ENCODE results near the gene MORN1. TPM values are rescaled to one million over a fixed set of nuclear protein-coding genes. Genes with fewer than 3 reads are reported as not detected.

Gene MORN1
- total and polyA plus RNA-seq, 8 donors, result 4.7 to 9.3 (median 5.3) TPM

- Histone ChIP-seq H3K4me3 (no peak overlapping the region), H3K36me3 (no peaks in the 10 kb centered on the region), H3K4me1 (no peaks in the 10 kb centered on the region), H3K9me3 (no peaks in the 10 kb centered on the region), H3K27me3 (no peaks in the 10 kb centered on the region), H3K27ac (no peak overlapping the region)
- TF ChIP-seq, protein P1, sequence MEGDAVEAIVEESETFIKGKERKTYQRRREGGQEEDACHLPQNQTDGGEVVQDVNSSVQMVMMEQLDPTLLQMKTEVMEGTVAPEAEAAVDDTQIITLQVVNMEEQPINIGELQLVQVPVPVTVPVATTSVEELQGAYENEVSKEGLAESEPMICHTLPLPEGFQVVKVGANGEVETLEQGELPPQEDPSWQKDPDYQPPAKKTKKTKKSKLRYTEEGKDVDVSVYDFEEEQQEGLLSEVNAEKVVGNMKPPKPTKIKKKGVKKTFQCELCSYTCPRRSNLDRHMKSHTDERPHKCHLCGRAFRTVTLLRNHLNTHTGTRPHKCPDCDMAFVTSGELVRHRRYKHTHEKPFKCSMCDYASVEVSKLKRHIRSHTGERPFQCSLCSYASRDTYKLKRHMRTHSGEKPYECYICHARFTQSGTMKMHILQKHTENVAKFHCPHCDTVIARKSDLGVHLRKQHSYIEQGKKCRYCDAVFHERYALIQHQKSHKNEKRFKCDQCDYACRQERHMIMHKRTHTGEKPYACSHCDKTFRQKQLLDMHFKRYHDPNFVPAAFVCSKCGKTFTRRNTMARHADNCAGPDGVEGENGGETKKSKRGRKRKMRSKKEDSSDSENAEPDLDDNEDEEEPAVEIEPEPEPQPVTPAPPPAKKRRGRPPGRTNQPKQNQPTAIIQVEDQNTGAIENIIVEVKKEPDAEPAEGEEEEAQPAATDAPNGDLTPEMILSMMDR (IDR thresholded peaks at IDR 0.05), result no peak
- 83 to 87% methylated on average over 15 of the region's 15 CpGs for WGBS, 2 donors
- no peak for FAIRE-seq
- DNase-seq, result peak in 3 of 6 donors; percentile 10 to 57 (median 38)
- intact Hi-C loops (cut with DNase I), result no loop called here
- no peak for ATAC-seq
Measured at GRCh38 chr1:2356401-2356800, 35.0 kb downstream of the MORN1 start.

- Histone ChIP-seq H3K27me3 (no peaks in the 10 kb centered on the region), H3K4me1 (no peaks in the 10 kb centered on the region), H3K36me3 (no peaks in the 10 kb centered on the region), H3K9me3 (no peaks in the 10 kb centered on the region), H3K27ac (no peak overlapping the region), H3K4me3 (no peak overlapping the region)
- TF ChIP-seq, protein P1 (IDR thresholded peaks at IDR 0.05), result no peak
- ATAC-seq (no peak), DNase-seq (peak in 3 of 6 donors; percentile 17 to 66 (median 44)), FAIRE-seq (no peak)
- 85 to 90% methylated on average over 27 to 28 of the region's 28 CpGs for WGBS, 2 donors
- intact Hi-C loops (cut with DNase I), result no loop called here
Measured at GRCh38 chr1:2355373-2356261, 35.7 kb downstream of the MORN1 start.

GRCh38 chr1:2354511-2355372, 36.6 kb downstream of the MORN1 start:
- Histone ChIP-seq H3K4me1 (no peaks in the 10 kb centered on the region), H3K36me3 (no peaks in the 10 kb centered on the region), H3K27ac (no peak overlapping the region), H3K9me3 (no peaks in the 10 kb centered on the region), H3K4me3 (no peak overlapping the region), H3K27me3 (no peaks in the 10 kb centered on the region)
- DNase-seq, result peak in 2 of 6 donors; percentile 39 to 42
- TF ChIP-seq, protein P1 (IDR thresholded peaks at IDR 0.05), result no peak
- no peak for ATAC-seq
- no peak for FAIRE-seq
- intact Hi-C loops (cut with DNase I), result no loop called here
- 86 to 88% methylated on average over 38 of the region's 38 CpGs for WGBS, 2 donors

- FAIRE-seq (no peak), DNase-seq (peak in 3 of 6 donors; percentile 16 to 39 (median 32)), ATAC-seq (no peak)
- Histone ChIP-seq H3K4me3 (no peak overlapping the region), H3K4me1 (no peaks in the 10 kb centered on the region), H3K27me3 (no peaks in the 10 kb centered on the region), H3K9me3 (no peaks in the 10 kb centered on the region), H3K27ac (no peak overlapping the region), H3K36me3 (no peaks in the 10 kb centered on the region)
- TF ChIP-seq, protein P1 (IDR thresholded peaks at IDR 0.05), result no peak
- intact Hi-C loops (cut with DNase I), result no loop called here
- WGBS, 2 donors, result 81 to 84% methylated on average over 28 of the region's 28 CpGs
Measured at GRCh38 chr1:2353551-2354438, 37.6 kb downstream of the MORN1 start.

All from pancreas (tissue), 10 donors.